Measurements from ENCODE around the gene ERI2.

ERI2 gene

GRCh38 chr16:20806168-20807050 lies at the start of gene ERI2, which contains the start of gene REXO5:
TSS of gene ERI2 (minus strand) at chr16:20806472. CDS start at chr16:20806430, 42 bp downstream.
TSS of gene REXO5 (plus strand) at chr16:20806527. CDS start at chr16:20806954, 427 bp downstream.
- peak within 1 kb of the TSS; percentile 82 for H3K4me3 ChIP-seq (ENCODE audit: low read depth, low read length)

- no peak overlapping the region for H3K4me3 ChIP-seq (ENCODE audit: low read depth, low read length)
Measured at GRCh38 chr16:20854963-20855362, 48.7 kb upstream of the ERI2 start.

- H3K4me3 ChIP-seq (ENCODE audit: low read depth, low read length) = no peak overlapping the region
Measured at GRCh38 chr16:20853981-20854620, 47.8 kb upstream of the ERI2 start.

GRCh38 chr16:20853143-20853542 lies 46.9 kb upstream of the ERI2 start:
- no peak overlapping the region for H3K4me3 ChIP-seq (ENCODE audit: low read depth, low read length)

- no peak overlapping the region for H3K4me3 ChIP-seq (ENCODE audit: low read depth, low read length)
Measured at GRCh38 chr16:20851601-20852000, 45.3 kb upstream of the ERI2 start.

GRCh38 chr16:20850981-20851380 lies 44.7 kb upstream of the ERI2 start:
- no peak overlapping the region for H3K4me3 ChIP-seq (ENCODE audit: low read depth, low read length)

- H3K4me3 ChIP-seq (ENCODE audit: low read depth, low read length) = no peak overlapping the region
Measured at GRCh38 chr16:20849589-20850390, 43.5 kb upstream of the ERI2 start.

GRCh38 chr16:20847550-20847949 lies 41.3 kb upstream of the ERI2 start:
- H3K4me3 ChIP-seq (ENCODE audit: low read depth, low read length) = no peak overlapping the region

- no peak overlapping the region for H3K4me3 ChIP-seq (ENCODE audit: low read depth, low read length)
Measured at GRCh38 chr16:20846551-20846950, 40.3 kb upstream of the ERI2 start.

GRCh38 chr16:20846030-20846429 lies 39.8 kb upstream of the ERI2 start:
- H3K4me3 ChIP-seq (ENCODE audit: low read depth, low read length) = no peak overlapping the region

- no peak overlapping the region for H3K4me3 ChIP-seq (ENCODE audit: low read depth, low read length)
Measured at GRCh38 chr16:20844588-20844987, 38.3 kb upstream of the ERI2 start.

- no peak overlapping the region for H3K4me3 ChIP-seq (ENCODE audit: low read depth, low read length)
Measured at GRCh38 chr16:20844054-20844453, 37.8 kb upstream of the ERI2 start.

- no peak overlapping the region for H3K4me3 ChIP-seq (ENCODE audit: low read depth, low read length)
Measured at GRCh38 chr16:20839504-20839903, 33.2 kb upstream of the ERI2 start.

GRCh38 chr16:20838240-20838639 lies 32.0 kb upstream of the ERI2 start:
- no peak overlapping the region for H3K4me3 ChIP-seq (ENCODE audit: low read depth, low read length)

- H3K4me3 ChIP-seq (ENCODE audit: low read depth, low read length) = no peak overlapping the region
Measured at GRCh38 chr16:20833086-20833485, 26.8 kb upstream of the ERI2 start.

- no peak overlapping the region for H3K4me3 ChIP-seq (ENCODE audit: low read depth, low read length)
Measured at GRCh38 chr16:20830372-20830771, 24.1 kb upstream of the ERI2 start.

- no peak overlapping the region for H3K4me3 ChIP-seq (ENCODE audit: low read depth, low read length)
Measured at GRCh38 chr16:20829536-20829935, 23.3 kb upstream of the ERI2 start.

- no peak overlapping the region for H3K4me3 ChIP-seq (ENCODE audit: low read depth, low read length)
Measured at GRCh38 chr16:20826039-20826566, 19.8 kb upstream of the ERI2 start.

GRCh38 chr16:20822521-20823325 lies 16.5 kb upstream of the ERI2 start:
- H3K4me3 ChIP-seq (ENCODE audit: low read depth, low read length) = no peak overlapping the region

GRCh38 chr16:20821682-20822081 lies 15.4 kb upstream of the ERI2 start:
- no peak overlapping the region for H3K4me3 ChIP-seq (ENCODE audit: low read depth, low read length)
